HUES48 (cell line): ENCODE data around the gene MYBPC3.

Source experiments
- H3K27ac ChIP-seq: one replicate; pipeline ENCODE4 v1.7.0; 2013; ENCODE audit warnings: low read depth, low read length, inconsistent platforms
- H3K27me3 ChIP-seq: 2 replicates; pipeline ENCODE4 v1.6.1; 2013; ENCODE audit warnings: mild to moderate bottlenecking, low read length; ENCODE audit not compliant: control insufficient read depth, insufficient read depth
- H3K36me3 ChIP-seq: 2 replicates; pipeline ENCODE4 v1.6.1; 2013; ENCODE audit warnings: low read length; ENCODE audit not compliant: control insufficient read depth, insufficient read depth
- H3K4me1 ChIP-seq: 2 replicates; pipeline ENCODE4 v1.6.1; 2013; ENCODE audit warnings: mild to moderate bottlenecking, low read length; ENCODE audit not compliant: control insufficient read depth, insufficient read depth
- H3K4me3 ChIP-seq: 2 replicates; pipeline ENCODE4 v1.5.1; 2013; ENCODE audit warnings: mild to moderate bottlenecking, low read depth, low read length
- H3K9ac ChIP-seq: 2 replicates; pipeline ENCODE4 v1.6.1; 2013; ENCODE audit warnings: mild to moderate bottlenecking, low read depth, low read length, moderate library complexity
- H3K9me3 ChIP-seq: 2 replicates; pipeline ENCODE4 v1.6.1; 2013; ENCODE audit warnings: low read length; ENCODE audit not compliant: control insufficient read depth, insufficient read depth

MYBPC3 gene

DNA sequence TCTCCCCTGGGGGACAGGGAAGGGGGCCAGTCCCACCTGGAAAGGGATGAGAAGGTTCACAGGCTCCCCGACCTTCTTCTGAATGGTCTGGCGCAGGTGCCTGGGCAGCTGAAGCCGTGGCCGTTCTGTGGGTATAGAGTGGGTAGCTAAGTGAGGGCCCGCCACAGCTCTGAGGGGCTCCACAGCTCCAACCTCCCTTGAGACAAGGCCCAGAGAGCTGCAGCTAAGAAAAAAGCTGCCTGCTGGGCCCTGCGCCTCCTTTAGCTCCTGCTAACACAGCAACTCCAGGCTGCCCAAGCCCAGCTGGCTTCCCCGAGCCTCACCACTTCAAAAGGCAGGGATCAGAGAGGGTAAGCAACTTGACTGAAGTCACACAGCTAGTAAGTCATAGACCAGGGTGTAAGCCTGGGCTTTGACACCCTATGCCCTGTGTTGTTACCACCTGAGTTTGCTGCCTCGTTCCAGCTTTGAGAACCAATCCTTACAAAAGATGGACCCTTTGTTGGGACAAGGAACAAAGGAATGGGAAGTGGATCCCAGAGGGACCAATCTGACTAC is 18.5 kb downstream of the MYBPC3 start:
- H3K9me3 ChIP-seq: no peaks in the 10 kb centered on the region
- no peak overlapping the region for H3K4me3 ChIP-seq
- no peaks in the 10 kb centered on the region for H3K4me1 ChIP-seq
- H3K36me3 ChIP-seq: peaks cover 16% of the 10 kb centered on the region
- H3K9ac ChIP-seq: no peak overlapping the region
- H3K27me3 ChIP-seq: no peaks in the 10 kb centered on the region
- no peak overlapping the region for H3K27ac ChIP-seq

DNA sequence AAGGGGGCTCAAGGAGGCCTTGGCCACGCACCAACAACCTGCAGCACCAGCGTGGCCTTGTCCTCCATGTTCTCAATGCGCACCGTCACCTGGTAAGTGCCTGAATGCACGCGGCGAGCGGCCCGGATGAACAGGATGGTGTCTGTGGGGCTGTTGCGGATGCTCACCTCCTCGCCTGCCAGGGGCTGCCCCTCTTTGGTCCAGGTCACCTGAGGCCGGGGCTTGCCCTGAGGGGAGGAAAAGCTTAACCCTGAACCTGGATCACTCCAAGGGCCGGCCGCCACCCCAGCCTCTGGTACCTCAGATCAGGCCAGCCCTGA is 19.0 kb downstream of the MYBPC3 start:
- no peaks in the 10 kb centered on the region for H3K9me3 ChIP-seq
- H3K4me1 ChIP-seq: no peaks in the 10 kb centered on the region
- no peak overlapping the region for H3K9ac ChIP-seq
- peaks cover 20% of the 10 kb centered on the region for H3K36me3 ChIP-seq
- H3K27ac ChIP-seq: no peak overlapping the region
- no peaks in the 10 kb centered on the region for H3K27me3 ChIP-seq
- no peak overlapping the region for H3K4me3 ChIP-seq

- no peaks in the 10 kb centered on the region for H3K4me1 ChIP-seq
- peaks cover 26% of the 10 kb centered on the region for H3K36me3 ChIP-seq
- no peak overlapping the region for H3K27ac ChIP-seq
- no peaks in the 10 kb centered on the region for H3K9me3 ChIP-seq
- H3K9ac ChIP-seq: no peak overlapping the region
- no peaks in the 10 kb centered on the region for H3K27me3 ChIP-seq
- no peak overlapping the region for H3K4me3 ChIP-seq
Observed at GRCh38 chr11:47332791-47333525, 19.5 kb downstream of the MYBPC3 start.

DNA sequence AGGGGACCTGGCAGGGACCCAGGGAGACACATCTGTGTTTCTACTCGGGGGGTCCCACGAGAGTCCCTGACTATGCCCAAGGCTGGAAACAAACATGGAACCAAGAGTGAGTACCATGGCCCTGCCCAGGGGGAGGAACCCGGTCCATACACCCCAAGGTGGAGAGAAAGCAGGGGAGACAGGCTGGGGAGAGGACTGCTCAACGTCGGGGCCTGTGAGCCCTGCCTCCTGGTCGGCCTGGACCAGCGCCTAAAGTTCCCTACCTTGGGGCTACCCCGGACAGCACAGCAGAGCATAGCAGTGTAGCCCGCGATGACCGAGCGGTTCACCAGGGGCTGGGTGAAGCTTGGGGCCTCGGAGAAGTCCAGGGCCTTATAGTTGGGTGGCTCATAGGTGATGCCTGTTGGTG is 20.2 kb downstream of the MYBPC3 start:
- Histone ChIP-seq H3K4me3 (no peak overlapping the region), H3K27me3 (no peaks in the 10 kb centered on the region), H3K27ac (no peak overlapping the region), H3K9me3 (no peaks in the 10 kb centered on the region), H3K4me1 (no peaks in the 10 kb centered on the region), H3K36me3 (peaks cover 32% of the 10 kb centered on the region), H3K9ac (no peak overlapping the region)

DNA sequence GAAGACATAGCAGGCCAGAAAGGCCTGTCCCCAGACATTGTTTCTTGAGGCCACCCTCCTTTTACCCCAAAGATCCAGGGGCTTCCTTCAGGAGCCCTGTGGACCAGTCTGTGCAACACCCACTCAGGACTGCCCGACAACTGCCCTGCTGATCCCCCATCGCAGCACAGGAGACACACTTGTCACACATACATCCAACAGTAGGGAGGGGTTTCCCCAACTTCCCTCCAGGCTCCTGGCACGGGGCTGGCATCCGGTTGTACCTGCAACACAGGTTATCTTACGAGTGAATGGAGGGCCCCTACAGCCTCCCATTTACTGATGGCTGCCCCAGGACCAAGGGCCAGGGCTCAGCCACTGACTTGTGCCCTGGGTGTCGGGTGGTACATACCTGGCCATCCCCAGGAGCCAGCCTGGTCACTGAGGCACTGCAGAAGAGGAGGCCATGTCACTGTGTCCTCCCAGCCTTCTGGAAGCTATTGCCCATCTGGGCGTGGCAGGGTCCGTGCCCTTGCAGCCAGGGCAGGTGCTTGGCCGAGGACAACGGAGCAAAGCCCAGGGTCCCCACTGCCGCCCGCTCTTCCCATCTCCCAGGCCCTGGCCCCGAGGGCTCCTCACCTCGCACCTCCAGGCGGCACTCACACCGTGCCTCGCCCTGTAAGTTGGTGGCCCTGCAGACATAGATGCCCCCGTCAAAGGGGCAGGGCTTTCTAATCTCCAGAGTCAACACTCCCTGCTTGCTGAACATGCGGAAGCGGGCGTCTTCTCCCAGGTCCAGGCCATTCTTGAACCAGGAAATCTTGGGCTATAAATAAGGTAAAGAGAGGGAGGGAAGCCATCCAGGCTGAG is 20.8 kb downstream of the MYBPC3 start:
- no peaks in the 10 kb centered on the region for H3K9me3 ChIP-seq
- H3K27me3 ChIP-seq: no peaks in the 10 kb centered on the region
- peaks cover 38% of the 10 kb centered on the region for H3K36me3 ChIP-seq
- H3K4me1 ChIP-seq: no peaks in the 10 kb centered on the region
- H3K27ac ChIP-seq: no peak overlapping the region
- H3K4me3 ChIP-seq: no peak overlapping the region
- no peak overlapping the region for H3K9ac ChIP-seq

- Histone ChIP-seq H3K9me3 (no peaks in the 10 kb centered on the region), H3K4me1 (no peaks in the 10 kb centered on the region), H3K27ac (no peak overlapping the region), H3K36me3 (peaks cover 52% of the 10 kb centered on the region), H3K27me3 (no peaks in the 10 kb centered on the region), H3K9ac (no peak overlapping the region), H3K4me3 (no peak overlapping the region)
Observed at GRCh38 chr11:47329987-47330931, 22.2 kb downstream of the MYBPC3 start.

GRCh38 chr11:47329431-47329986 is 23.0 kb downstream of the MYBPC3 start:
- H3K4me1 ChIP-seq: no peaks in the 10 kb centered on the region
- H3K9ac ChIP-seq: no peak overlapping the region
- H3K27me3 ChIP-seq: no peaks in the 10 kb centered on the region
- H3K4me3 ChIP-seq: no peak overlapping the region
- no peaks in the 10 kb centered on the region for H3K9me3 ChIP-seq
- H3K27ac ChIP-seq: no peak overlapping the region
- H3K36me3 ChIP-seq: peaks cover 54% of the 10 kb centered on the region

DNA sequence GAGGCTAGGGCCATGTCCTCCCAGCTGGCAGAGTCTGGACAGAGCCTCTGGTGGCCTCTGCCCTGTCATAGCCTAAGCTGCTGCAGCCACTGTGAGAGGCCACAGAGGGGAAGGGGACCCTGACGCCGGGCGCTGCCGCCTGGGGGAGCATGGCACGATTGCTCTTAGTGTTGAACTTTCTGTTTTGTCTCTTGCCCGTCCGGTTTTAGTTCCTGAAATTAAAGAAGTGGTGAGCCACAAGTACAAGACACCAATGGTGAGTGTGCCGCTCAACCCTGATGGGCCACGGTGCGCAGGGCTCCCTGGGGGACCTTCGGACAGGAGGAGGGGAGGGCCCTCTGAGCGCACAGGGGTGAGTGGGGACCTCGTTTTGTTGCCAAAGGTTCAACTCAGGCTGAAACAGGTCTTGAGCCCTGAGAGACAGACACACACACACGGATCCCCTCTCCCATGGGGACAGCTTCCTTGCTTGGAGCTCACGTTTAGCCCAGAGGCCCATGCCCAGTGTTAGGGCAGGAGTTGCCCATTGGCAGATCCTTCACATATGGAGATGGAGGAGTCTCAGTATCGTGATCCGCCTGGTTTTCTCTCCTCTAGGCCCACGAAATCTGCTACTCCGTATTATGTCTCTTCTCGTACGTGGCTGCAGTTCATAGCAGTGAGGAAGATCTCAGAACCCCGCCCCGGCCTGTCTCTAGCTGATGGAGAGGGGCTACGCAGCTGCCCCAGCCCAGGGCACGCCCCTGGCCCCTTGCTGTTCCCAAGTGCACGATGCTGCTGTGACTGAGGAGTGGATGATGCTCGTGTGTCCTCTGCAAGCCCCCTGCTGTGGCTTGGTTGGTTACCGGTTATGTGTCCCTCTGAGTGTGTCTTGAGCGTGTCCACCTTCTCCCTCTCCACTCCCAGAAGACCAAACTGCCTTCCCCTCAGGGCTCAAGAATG is 23.8 kb downstream of the MYBPC3 start:
- no peak overlapping the region for H3K27ac ChIP-seq
- H3K36me3 ChIP-seq: peaks cover 54% of the 10 kb centered on the region
- no peak overlapping the region for H3K4me3 ChIP-seq
- H3K4me1 ChIP-seq: no peaks in the 10 kb centered on the region
- H3K27me3 ChIP-seq: no peaks in the 10 kb centered on the region
- H3K9me3 ChIP-seq: no peaks in the 10 kb centered on the region
- H3K9ac ChIP-seq: no peak overlapping the region

GRCh38 chr11:47327949-47328348 is 24.6 kb downstream of the MYBPC3 start:
- no peak overlapping the region for H3K4me3 ChIP-seq
- H3K36me3 ChIP-seq: peaks cover 54% of the 10 kb centered on the region
- H3K9me3 ChIP-seq: no peaks in the 10 kb centered on the region
- no peak overlapping the region for H3K9ac ChIP-seq
- H3K27ac ChIP-seq: no peak overlapping the region
- H3K27me3 ChIP-seq: no peaks in the 10 kb centered on the region
- no peaks in the 10 kb centered on the region for H3K4me1 ChIP-seq

- Histone ChIP-seq H3K9ac (no peak overlapping the region), H3K36me3 (peaks cover 57% of the 10 kb centered on the region), H3K4me3 (no peak overlapping the region), H3K9me3 (no peaks in the 10 kb centered on the region), H3K27ac (no peak overlapping the region), H3K4me1 (no peaks in the 10 kb centered on the region), H3K27me3 (no peaks in the 10 kb centered on the region)
Observed at GRCh38 chr11:47327025-47327424, 25.5 kb downstream of the MYBPC3 start.
